Measurements from ENCODE around the gene ABT1.
"Not testable (repeated sequence)": the region's sequence is repeated elsewhere in the genome, so short reads cannot be mapped to it uniquely, and the experiment has no call there.

The ABT1 gene

DNA sequence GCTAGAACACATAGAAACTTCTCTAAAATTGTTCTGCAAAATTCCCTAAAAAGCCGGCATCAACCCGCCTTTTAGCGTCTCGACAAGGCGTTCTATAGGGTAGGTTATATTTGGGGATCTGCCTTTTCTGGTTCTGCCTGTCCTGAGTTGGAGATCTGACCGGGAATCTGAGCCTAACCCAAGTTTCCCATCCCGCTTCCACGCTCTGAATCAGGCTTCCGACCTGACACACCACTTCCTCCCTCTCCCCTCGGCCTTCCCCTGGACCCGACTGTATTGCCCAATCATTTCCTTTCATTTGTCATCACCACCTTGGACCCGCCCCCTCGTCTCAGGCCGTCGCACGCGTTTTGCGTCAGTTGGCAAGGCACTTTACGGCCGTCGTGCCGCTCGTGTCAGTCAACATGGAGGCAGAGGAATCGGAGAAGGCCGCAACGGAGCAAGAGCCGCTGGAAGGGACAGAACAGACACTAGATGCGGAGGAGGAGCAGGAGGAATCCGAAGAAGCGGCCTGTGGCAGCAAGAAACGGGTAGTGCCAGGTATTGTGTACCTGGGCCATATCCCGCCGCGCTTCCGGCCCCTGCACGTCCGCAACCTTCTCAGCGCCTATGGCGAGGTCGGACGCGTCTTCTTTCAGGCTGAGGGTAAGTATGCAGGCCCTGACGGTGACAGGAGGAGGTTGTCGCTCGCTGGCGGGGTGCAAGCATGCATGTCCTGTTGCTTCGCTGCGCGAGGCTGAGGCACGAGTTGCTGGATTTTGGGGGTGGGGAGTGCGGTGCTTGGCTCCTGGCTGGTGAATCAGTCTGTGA lies at the start of gene ABT1:
Gene ABT1, plus strand, starts transcription at position 375 of the 810 bp plus-strand sequence. Its CDS starts 30 bp downstream, at position 405.
- H3K4me3 ChIP-seq (ENCODE audit: low read length in 2 of 2), result peak within 1 kb of the TSS; percentile 90 to 99
- H3K36me3 ChIP-seq (ENCODE audit: control insufficient read depth in 2 of 2, insufficient read depth in 2 of 2, low read length in 2 of 2), result peaks cover 18 to 27% of the 10 kb centered on the region in 2 donors
- H3K4me1 ChIP-seq (ENCODE audit: control insufficient read depth in 2 of 2, insufficient read depth in 2 of 2, low read length in 2 of 2), result peaks cover 9 to 17% of the 10 kb centered on the region in 2 donors
- peak within 1 kb of the TSS; percentile 67 to 84 for H3K27ac ChIP-seq (ENCODE audit: low read depth in 2 of 2, low read length in 2 of 2)
- H3K9me3 ChIP-seq (ENCODE audit: control insufficient read depth in 2 of 2, low read length in 2 of 2), result no peaks in the 10 kb centered on the region
- peak within 1 kb of the TSS; percentile 93 to 96 for H3K9ac ChIP-seq (ENCODE audit: low read depth in 1 of 2, low read length in 2 of 2)
- H3K27me3 ChIP-seq (ENCODE audit: control insufficient read depth in 2 of 2, insufficient read depth in 2 of 2, low read length in 2 of 2), result peaks cover 12 to 17% of the 10 kb centered on the region in 2 donors

DNA sequence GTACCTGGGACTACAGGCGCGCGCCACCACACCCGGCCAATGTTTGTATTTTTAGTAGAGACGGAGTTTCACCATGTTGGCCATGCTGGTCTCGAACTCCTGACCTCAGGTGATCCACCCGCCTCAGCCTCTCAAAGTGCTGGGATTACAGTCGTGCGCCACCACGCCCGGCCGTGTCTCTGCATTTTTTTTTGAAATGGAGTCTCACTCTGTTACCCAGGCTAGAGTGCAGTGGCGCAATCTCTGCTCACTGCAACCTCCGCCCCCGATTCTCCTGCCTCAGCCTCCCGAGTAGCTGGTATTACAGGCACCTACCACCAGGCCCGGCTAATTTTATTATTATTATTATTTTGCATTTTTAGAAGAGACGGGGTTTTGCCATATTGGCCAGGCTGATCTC lies 49.4 kb upstream of the ABT1 start:
- H3K27ac ChIP-seq (ENCODE audit: low read depth in 2 of 2, low read length in 2 of 2); H3K9ac ChIP-seq (ENCODE audit: low read depth in 1 of 2, low read length in 2 of 2); H3K27me3 ChIP-seq (ENCODE audit: control insufficient read depth in 2 of 2, insufficient read depth in 2 of 2, low read length in 2 of 2); H3K4me3 ChIP-seq (ENCODE audit: low read length in 2 of 2); H3K9me3 ChIP-seq (ENCODE audit: control insufficient read depth in 2 of 2, low read length in 2 of 2); H3K4me1 ChIP-seq (ENCODE audit: control insufficient read depth in 2 of 2, insufficient read depth in 2 of 2, low read length in 2 of 2): not testable (repeated sequence)
- H3K36me3 ChIP-seq (ENCODE audit: control insufficient read depth in 2 of 2, insufficient read depth in 2 of 2, low read length in 2 of 2), result peaks cover 14 to 18% of the 10 kb centered on the region in 2 donors

DNA sequence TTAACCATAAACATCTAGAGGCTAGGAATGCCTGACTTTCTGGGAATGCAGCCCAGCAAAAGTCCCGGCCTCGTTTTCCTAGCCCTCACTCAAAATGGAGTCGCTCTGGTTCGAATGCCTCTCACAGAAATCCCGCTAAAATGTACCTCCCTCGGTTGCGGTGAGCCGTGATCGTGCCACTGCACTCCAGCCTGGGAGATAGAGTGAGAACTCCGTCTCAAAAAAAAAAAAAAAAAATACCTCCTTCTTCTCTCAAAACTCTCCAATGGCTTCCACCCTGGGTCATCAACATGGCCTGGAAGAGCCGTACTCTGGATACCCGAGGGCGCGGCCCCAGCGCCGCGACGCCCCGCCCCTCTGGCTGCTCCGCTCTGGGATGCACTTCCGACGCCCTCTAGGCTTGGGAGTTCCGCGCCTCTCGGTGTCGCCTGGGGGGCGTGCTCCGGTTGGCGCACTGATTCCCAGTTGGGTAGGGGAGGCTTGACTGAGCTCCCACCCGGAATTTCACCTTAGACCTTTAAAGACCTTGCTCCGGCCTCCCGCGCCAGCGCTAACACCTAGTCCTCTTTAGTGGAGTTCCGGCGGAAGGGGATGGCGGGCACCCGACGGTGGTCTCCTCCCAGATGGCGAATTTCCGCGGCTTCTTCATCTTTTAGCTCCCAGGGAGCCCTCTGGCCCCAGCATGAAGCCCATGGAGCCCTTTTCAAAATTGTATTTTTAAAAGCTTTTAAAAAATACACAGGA lies 46.3 kb upstream of the ABT1 start:
- H3K4me3 ChIP-seq (ENCODE audit: low read length in 2 of 2), result peak overlapping the region; percentile 63 to 76
- H3K36me3 ChIP-seq (ENCODE audit: control insufficient read depth in 2 of 2, insufficient read depth in 2 of 2, low read length in 2 of 2), result peaks cover 0 to 9% of the 10 kb centered on the region in 2 donors
- H3K4me1 ChIP-seq (ENCODE audit: control insufficient read depth in 2 of 2, insufficient read depth in 2 of 2, low read length in 2 of 2), result peaks cover 12 to 13% of the 10 kb centered on the region in 2 donors
- peak overlapping the region; percentile 28 to 34 for H3K9ac ChIP-seq (ENCODE audit: low read depth in 1 of 2, low read length in 2 of 2)
- no peaks in the 10 kb centered on the region for H3K27me3 ChIP-seq (ENCODE audit: control insufficient read depth in 2 of 2, insufficient read depth in 2 of 2, low read length in 2 of 2)
- H3K9me3 ChIP-seq (ENCODE audit: control insufficient read depth in 2 of 2, low read length in 2 of 2), result no peaks in the 10 kb centered on the region
- H3K27ac ChIP-seq (ENCODE audit: low read depth in 2 of 2, low read length in 2 of 2), result peak overlapping the region in 1 of 2 donors; percentile 21

DNA sequence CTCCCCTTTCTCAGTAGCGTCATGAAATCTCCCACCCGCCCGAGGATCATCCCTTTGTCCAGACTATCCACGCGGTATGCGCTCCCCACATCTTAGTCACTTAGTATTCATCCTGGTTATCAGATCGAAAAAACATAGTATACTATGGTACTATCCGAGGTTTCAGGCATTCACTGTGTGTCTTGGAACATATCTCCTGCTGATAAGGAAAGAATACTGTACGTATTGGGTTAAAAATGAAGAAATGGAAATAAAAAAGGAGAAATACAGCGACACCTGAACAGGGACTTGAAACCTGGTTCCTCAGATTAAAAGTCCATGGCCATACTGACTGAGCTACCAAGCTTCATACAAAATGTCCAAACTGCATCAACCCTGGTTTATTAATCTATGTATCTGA lies 44.5 kb upstream of the ABT1 start:
- H3K4me1 ChIP-seq (ENCODE audit: control insufficient read depth in 2 of 2, insufficient read depth in 2 of 2, low read length in 2 of 2), result peaks cover 12 to 13% of the 10 kb centered on the region in 2 donors
- H3K36me3 ChIP-seq (ENCODE audit: control insufficient read depth in 2 of 2, insufficient read depth in 2 of 2, low read length in 2 of 2), result no peaks in the 10 kb centered on the region
- H3K4me3 ChIP-seq (ENCODE audit: low read length in 2 of 2), result no peak overlapping the region
- no peak overlapping the region for H3K27ac ChIP-seq (ENCODE audit: low read depth in 2 of 2, low read length in 2 of 2)
- H3K27me3 ChIP-seq (ENCODE audit: control insufficient read depth in 2 of 2, insufficient read depth in 2 of 2, low read length in 2 of 2), result no peaks in the 10 kb centered on the region
- no peak overlapping the region for H3K9ac ChIP-seq (ENCODE audit: low read depth in 1 of 2, low read length in 2 of 2)
- H3K9me3 ChIP-seq (ENCODE audit: control insufficient read depth in 2 of 2, low read length in 2 of 2), result no peaks in the 10 kb centered on the region

DNA sequence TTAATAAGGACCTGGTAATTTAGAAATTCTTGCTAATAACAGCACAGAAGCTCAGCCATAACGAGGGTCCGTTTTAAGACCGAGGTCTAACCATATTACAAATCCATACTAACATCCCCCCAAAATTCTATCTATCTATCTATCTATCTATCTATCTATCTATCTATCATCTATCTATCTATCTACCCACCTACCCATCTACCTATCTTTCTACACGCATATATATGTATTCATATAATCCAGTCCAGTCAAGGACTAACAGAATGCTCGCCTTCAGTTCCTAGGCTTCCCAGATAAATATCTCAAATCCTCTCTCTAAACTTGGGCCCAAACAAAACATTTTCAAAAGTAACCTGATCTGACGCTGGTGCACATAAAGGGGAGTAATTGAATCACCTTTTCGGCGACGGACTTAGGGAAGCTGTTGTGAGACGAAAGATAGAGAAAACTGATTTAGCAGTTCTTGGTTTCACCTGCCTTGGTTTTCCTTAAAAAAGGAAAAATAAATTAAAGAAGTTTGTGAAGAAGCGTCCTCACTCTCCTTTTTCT lies 44.0 kb upstream of the ABT1 start:
- Histone ChIP-seq H3K4me3 (ENCODE audit: low read length in 2 of 2) (peak overlapping the region; percentile 56 to 79), H3K27ac (ENCODE audit: low read depth in 2 of 2, low read length in 2 of 2) (no peak overlapping the region)

DNA sequence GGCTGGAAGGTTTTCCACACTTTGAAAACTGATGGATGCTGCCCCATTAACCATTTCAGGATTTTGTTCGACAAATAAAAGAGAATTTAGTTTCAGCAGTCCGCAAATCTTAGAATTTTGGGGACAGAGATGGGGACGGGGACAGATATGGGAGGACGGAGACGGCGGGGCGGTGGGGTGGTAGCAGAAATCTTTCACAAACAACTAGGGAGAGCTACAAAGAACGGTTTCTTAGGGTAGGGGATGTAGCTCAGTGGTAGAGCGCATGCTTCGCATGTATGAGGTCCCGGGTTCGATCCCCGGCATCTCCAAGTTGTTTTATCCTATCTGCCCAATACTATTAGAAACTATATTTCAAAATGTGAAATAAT lies 43.5 kb upstream of the ABT1 start:
- H3K36me3 ChIP-seq (ENCODE audit: control insufficient read depth in 2 of 2, insufficient read depth in 2 of 2, low read length in 2 of 2), result no peaks in the 10 kb centered on the region
- no peaks in the 10 kb centered on the region for H3K27me3 ChIP-seq (ENCODE audit: control insufficient read depth in 2 of 2, insufficient read depth in 2 of 2, low read length in 2 of 2)
- no peaks in the 10 kb centered on the region for H3K9me3 ChIP-seq (ENCODE audit: control insufficient read depth in 2 of 2, low read length in 2 of 2)
- H3K9ac ChIP-seq (ENCODE audit: low read depth in 1 of 2, low read length in 2 of 2), result peak overlapping the region; percentile 7 to 18
- peak overlapping the region; percentile 56 to 79 for H3K4me3 ChIP-seq (ENCODE audit: low read length in 2 of 2)
- H3K27ac ChIP-seq (ENCODE audit: low read depth in 2 of 2, low read length in 2 of 2), result peak overlapping the region in 1 of 2 donors; percentile 8
- H3K4me1 ChIP-seq (ENCODE audit: control insufficient read depth in 2 of 2, insufficient read depth in 2 of 2, low read length in 2 of 2), result peaks cover 12 to 13% of the 10 kb centered on the region in 2 donors

More for the DNA sequence above, 44.0 kb upstream of the ABT1 start:
- no peaks in the 10 kb centered on the region for H3K9me3 ChIP-seq (ENCODE audit: control insufficient read depth in 2 of 2, low read length in 2 of 2)
- no peaks in the 10 kb centered on the region for H3K27me3 ChIP-seq (ENCODE audit: control insufficient read depth in 2 of 2, insufficient read depth in 2 of 2, low read length in 2 of 2)
- peak overlapping the region; percentile 7 to 18 for H3K9ac ChIP-seq (ENCODE audit: low read depth in 1 of 2, low read length in 2 of 2)
- no peaks in the 10 kb centered on the region for H3K36me3 ChIP-seq (ENCODE audit: control insufficient read depth in 2 of 2, insufficient read depth in 2 of 2, low read length in 2 of 2)
- H3K4me1 ChIP-seq (ENCODE audit: control insufficient read depth in 2 of 2, insufficient read depth in 2 of 2, low read length in 2 of 2), result peaks cover 12 to 13% of the 10 kb centered on the region in 2 donors

DNA sequence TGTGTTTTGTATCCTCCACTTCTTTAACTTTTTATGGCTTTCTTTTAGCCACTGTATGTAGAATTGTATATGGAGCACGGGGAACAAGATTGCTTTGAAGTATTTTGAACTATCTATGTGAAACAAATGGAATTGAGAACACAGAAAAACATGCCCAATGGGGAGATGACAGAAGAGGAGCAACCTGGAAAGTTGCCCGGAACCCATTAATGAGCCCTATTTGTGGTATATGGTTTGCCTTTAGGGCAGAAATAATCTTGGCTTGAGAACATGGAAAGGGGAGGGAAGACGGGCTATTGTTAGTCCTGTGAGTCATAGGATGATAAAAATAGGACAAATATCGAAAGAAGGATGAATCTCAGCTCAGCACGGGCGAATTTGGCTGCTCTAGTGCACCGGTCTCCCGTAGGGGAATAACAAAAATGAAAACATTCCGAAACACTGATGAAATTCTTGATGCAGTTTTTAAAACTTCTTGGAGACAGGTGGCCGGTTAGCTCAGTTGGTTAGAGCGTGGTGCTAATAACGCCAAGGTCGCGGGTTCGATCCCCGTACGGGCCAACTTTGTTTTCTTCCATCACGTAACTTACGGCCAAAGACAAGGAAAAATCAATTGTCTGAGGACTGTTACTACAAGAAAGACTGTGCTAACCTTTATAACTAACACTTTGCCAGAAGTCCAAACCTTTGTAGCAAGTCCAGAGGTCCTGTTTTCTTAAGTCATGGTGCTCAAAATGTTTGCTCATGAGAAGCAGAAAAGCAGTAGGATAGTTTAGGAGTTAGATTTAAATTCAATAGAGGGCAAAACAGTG lies 42.9 kb upstream of the ABT1 start:
- no peaks in the 10 kb centered on the region for H3K9me3 ChIP-seq (ENCODE audit: control insufficient read depth in 2 of 2, low read length in 2 of 2)
- peak overlapping the region; percentile 8 to 49 for H3K27ac ChIP-seq (ENCODE audit: low read depth in 2 of 2, low read length in 2 of 2)
- no peaks in the 10 kb centered on the region for H3K36me3 ChIP-seq (ENCODE audit: control insufficient read depth in 2 of 2, insufficient read depth in 2 of 2, low read length in 2 of 2)
- no peaks in the 10 kb centered on the region for H3K27me3 ChIP-seq (ENCODE audit: control insufficient read depth in 2 of 2, insufficient read depth in 2 of 2, low read length in 2 of 2)
- peak overlapping the region; percentile 56 to 79 for H3K4me3 ChIP-seq (ENCODE audit: low read length in 2 of 2)
- peak overlapping the region; percentile 7 to 9 for H3K9ac ChIP-seq (ENCODE audit: low read depth in 1 of 2, low read length in 2 of 2)
- peaks cover 12 to 13% of the 10 kb centered on the region in 2 donors for H3K4me1 ChIP-seq (ENCODE audit: control insufficient read depth in 2 of 2, insufficient read depth in 2 of 2, low read length in 2 of 2)

DNA sequence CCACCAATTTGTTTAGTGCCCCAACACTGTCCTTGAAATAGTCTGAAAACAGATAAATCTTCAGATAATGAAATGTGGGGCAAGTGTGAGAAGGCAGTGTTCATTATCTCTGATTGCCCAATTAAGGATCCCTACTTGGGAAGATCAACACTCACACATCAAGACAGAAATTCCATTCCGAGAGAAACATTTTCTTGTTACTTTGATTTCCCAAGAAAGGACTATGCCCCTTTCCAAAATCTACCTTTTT lies 42.4 kb upstream of the ABT1 start:
- peak overlapping the region; percentile 56 to 79 for H3K4me3 ChIP-seq (ENCODE audit: low read length in 2 of 2)
- no peaks in the 10 kb centered on the region for H3K27me3 ChIP-seq (ENCODE audit: control insufficient read depth in 2 of 2, insufficient read depth in 2 of 2, low read length in 2 of 2)
- peak overlapping the region in 1 of 2 donors; percentile 49 for H3K27ac ChIP-seq (ENCODE audit: low read depth in 2 of 2, low read length in 2 of 2)
- H3K9ac ChIP-seq (ENCODE audit: low read depth in 1 of 2, low read length in 2 of 2), result peak overlapping the region in 1 of 2 donors; percentile 9
- H3K36me3 ChIP-seq (ENCODE audit: control insufficient read depth in 2 of 2, insufficient read depth in 2 of 2, low read length in 2 of 2), result no peaks in the 10 kb centered on the region
- H3K9me3 ChIP-seq (ENCODE audit: control insufficient read depth in 2 of 2, low read length in 2 of 2), result no peaks in the 10 kb centered on the region
- H3K4me1 ChIP-seq (ENCODE audit: control insufficient read depth in 2 of 2, insufficient read depth in 2 of 2, low read length in 2 of 2), result peaks cover 12 to 13% of the 10 kb centered on the region in 2 donors

DNA sequence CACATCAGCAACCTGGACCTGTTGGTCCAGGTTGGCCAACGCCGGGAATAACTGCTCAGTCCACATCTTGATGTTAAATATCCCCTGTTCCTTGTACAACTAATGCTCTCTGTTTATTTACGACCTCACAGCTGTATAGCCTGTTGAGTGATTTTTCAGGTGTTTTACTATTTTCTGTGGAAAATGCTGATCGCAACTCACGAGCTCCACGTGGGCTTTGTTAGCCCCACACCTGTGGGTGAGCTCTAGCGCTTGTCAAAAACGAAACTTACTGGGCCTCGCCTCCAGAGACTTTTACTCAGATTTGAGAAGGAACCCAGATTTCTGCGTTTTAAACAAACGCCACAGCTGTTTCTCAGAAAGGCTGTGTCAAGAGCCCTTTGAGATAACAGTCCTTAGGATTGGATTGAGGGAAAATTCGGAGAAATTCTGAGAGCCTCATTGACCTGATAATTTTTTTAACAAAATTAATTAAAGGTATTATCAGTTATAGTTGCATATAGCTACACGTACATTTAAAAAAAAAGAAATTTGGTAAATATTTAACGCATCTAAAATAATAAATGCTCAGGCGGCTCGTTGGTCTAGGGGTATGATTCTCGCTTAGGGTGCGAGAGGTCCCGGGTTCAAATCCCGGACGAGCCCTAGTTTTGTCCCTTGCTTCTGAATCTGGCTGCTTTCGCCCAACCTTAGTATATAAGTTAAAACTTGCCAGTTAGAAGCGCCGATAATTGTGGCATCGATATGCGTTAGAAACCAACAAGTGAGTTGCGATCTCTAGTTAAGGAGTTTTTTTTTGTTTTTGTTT lies 41.9 kb upstream of the ABT1 start:
- Histone ChIP-seq H3K27ac (ENCODE audit: low read depth in 2 of 2, low read length in 2 of 2) (peak overlapping the region in 1 of 2 donors; percentile 49), H3K4me1 (ENCODE audit: control insufficient read depth in 2 of 2, insufficient read depth in 2 of 2, low read length in 2 of 2) (peaks cover 12 to 13% of the 10 kb centered on the region in 2 donors), H3K9ac (ENCODE audit: low read depth in 1 of 2, low read length in 2 of 2) (peak overlapping the region in 1 of 2 donors; percentile 44)

More for the DNA sequence above, 41.9 kb upstream of the ABT1 start:
- no peaks in the 10 kb centered on the region for H3K36me3 ChIP-seq (ENCODE audit: control insufficient read depth in 2 of 2, insufficient read depth in 2 of 2, low read length in 2 of 2)
- no peaks in the 10 kb centered on the region for H3K9me3 ChIP-seq (ENCODE audit: control insufficient read depth in 2 of 2, low read length in 2 of 2)
- peak overlapping the region; percentile 56 to 79 for H3K4me3 ChIP-seq (ENCODE audit: low read length in 2 of 2)
- no peaks in the 10 kb centered on the region for H3K27me3 ChIP-seq (ENCODE audit: control insufficient read depth in 2 of 2, insufficient read depth in 2 of 2, low read length in 2 of 2)

Measured in mucosa of rectum (tissue), 2 donors.